B cell (primary cell): ENCODE results near the gene ZNF609. TPM values are rescaled to one million over a fixed set of nuclear protein-coding genes. Genes with fewer than 3 reads are reported as not detected.
A peak's percentile ranks its signal among the peaks of the same experiment; 100 is the strongest.

ENCODE experiments used
- ATAC-seq: fragments of 200-7000 bp; cut with Tn5 transposase; one replicate; pipeline ENCODE4 v1.10.0; 2021; ENCODE audit warnings: low read depth, mild to moderate bottlenecking, moderate number of reproducible peaks, moderate library complexity
- CTCF ChIA-PET: fragments of 350-600 bp; sonication (Branson Sonifier 250); formaldehyde crosslinking; loops from one replicate; lab custom pipeline; 2021; ENCODE audit warnings: antibody characterized with exemption, inconsistent platforms; lab: Charles Lee
- POLR2A ChIA-PET: fragments of 350-600 bp; sonication (Branson Sonifier 250); formaldehyde crosslinking; loops from one replicate; lab custom pipeline; 2021; ENCODE audit warnings: antibody characterized with exemption; lab: Charles Lee
- DNase-seq: peaks from one replicate; pipeline ENCODE4 v3.0.0; 2013
- H2AFZ ChIP-seq: 2 replicates; pipeline ENCODE4 v1.6.1; 2012; ENCODE audit warnings: mild to moderate bottlenecking, low read depth, low read length; ENCODE audit not compliant: insufficient read depth, poor library complexity, severe bottlenecking
- H3K27ac ChIP-seq, 2 donors: 1 replicate in 1 of 2; 2 replicates in 1 of 2; pipeline ENCODE4 v1.5.1; 2012 to 2013; ENCODE audit warnings: low read length in 2 of 2, mild to moderate bottlenecking in 2 of 2, moderate library complexity in 1 of 2
- H3K27me3 ChIP-seq, 4 experiments: fragments of 200-600 bp in 1 of 4; sonication (generic) in 1 of 4; replicated peaks in 1 of 4; 1 replicate in 2 of 4; 2 replicates in 2 of 4; pipeline versions ENCODE4 v1.6.1 to v1.7.0; 2013 to 2016; ENCODE audit warnings: low read length in 3 of 4, mild to moderate bottlenecking in 2 of 4, mixed read lengths in 1 of 4, moderate library complexity in 1 of 4; ENCODE audit not compliant: insufficient read depth in 4 of 4, control insufficient read depth in 3 of 4; ENCODE audit errors: control extremely low read depth in 1 of 4
- H3K36me3 ChIP-seq, 2 experiments: replicated peaks in 1 of 2; 1 replicate in 1 of 2; 2 replicates in 1 of 2; pipeline versions ENCODE4 v1.6.1 to v1.7.1; 2013; ENCODE audit warnings: low read length in 1 of 2; ENCODE audit not compliant: insufficient read depth in 2 of 2, control insufficient read depth in 1 of 2; ENCODE audit errors: control extremely low read depth in 1 of 2, extremely low read depth in 1 of 2
- H3K4me1 ChIP-seq, 2 donors: fragments of 200-600 bp in 1 of 2; sonication (generic) in 1 of 2; 1 replicate in 1 of 2; 2 replicates in 1 of 2; pipeline versions ENCODE4 v1.5.1 to v1.6.1; 2013 to 2017; ENCODE audit warnings: low read length in 2 of 2; ENCODE audit not compliant: control insufficient read depth in 2 of 2, insufficient read depth in 2 of 2
- H3K4me2 ChIP-seq: replicated peaks from 2 replicates; pipeline ENCODE3; 2012; ENCODE audit warnings: mild to moderate bottlenecking, low read depth, low read length; ENCODE audit not compliant: poor library complexity, severe bottlenecking
- H3K4me3 ChIP-seq, 5 experiments: fragments of 200-600 bp in 1 of 5; sonication (generic) in 1 of 5; 1 replicate in 3 of 5; 2 replicates in 2 of 5; pipeline versions ENCODE4 v1.5.1 to v1.7.0; 2011 to 2016; ENCODE audit warnings: low read length in 4 of 5, mild to moderate bottlenecking in 4 of 5, low read depth in 2 of 5, control low read depth in 1 of 5, moderate library complexity in 1 of 5; ENCODE audit not compliant: insufficient read depth in 1 of 5; ENCODE audit errors: control extremely low read depth in 1 of 5, extremely low read depth in 1 of 5
- H3K79me2 ChIP-seq: fragments of 200-600 bp; sonication (generic); one replicate; pipeline ENCODE4 v1.6.0; 2016; ENCODE audit warnings: low read length; ENCODE audit not compliant: control insufficient read depth, insufficient read depth
- H3K9ac ChIP-seq: fragments of 200-600 bp; sonication (generic); 2 replicates; pipeline ENCODE4 v1.6.1; 2017; ENCODE audit warnings: mild to moderate bottlenecking, low read length, moderate library complexity
- H3K9me3 ChIP-seq, 3 donors: one replicate each; pipeline versions ENCODE4 v1.6.1 to v1.7.1; 2013; ENCODE audit warnings: low read length in 2 of 3; ENCODE audit not compliant: control insufficient read depth in 2 of 3, insufficient read depth in 1 of 3; ENCODE audit errors: control extremely low read depth in 1 of 3
- H4K20me1 ChIP-seq: 2 replicates; pipeline ENCODE4 v1.6.0; 2012; ENCODE audit warnings: mild to moderate bottlenecking, low read length; ENCODE audit not compliant: insufficient read depth, control insufficient read depth, poor library complexity, severe bottlenecking
- H3K27ac Mint-ChIP-seq: one replicate; pipeline ENCODE4 v1.8.0; 2021; ENCODE audit warnings: mixed read lengths
- H3K27me3 Mint-ChIP-seq: one replicate; pipeline ENCODE4 v1.8.0; 2021; ENCODE audit warnings: mixed read lengths
- H3K4me1 Mint-ChIP-seq: one replicate; pipeline ENCODE4 v1.8.0; 2021; ENCODE audit warnings: mixed read lengths
- H3K4me3 Mint-ChIP-seq: one replicate; pipeline ENCODE4 v1.8.0; 2021; ENCODE audit warnings: mixed read lengths
- H3K9me3 Mint-ChIP-seq: one replicate; pipeline ENCODE4 v1.8.0; 2022; ENCODE audit warnings: mixed read lengths; ENCODE audit not compliant: insufficient read depth
- EZH2 ChIP-seq: IDR thresholded peaks from 2 replicates; pipeline ENCODE4 v1.6.1; 2012; ENCODE audit warnings: borderline replicate concordance, low read depth, mild to moderate bottlenecking, moderate library complexity, low read length; ENCODE audit not compliant: insufficient read depth, poor library complexity, severe bottlenecking
- WGBS: methylation state at CpG from one replicate; pipeline ENCODE4 v1.1.5; 2013; ENCODE audit warnings: missing lambda C conversion rate; ENCODE audit not compliant: insufficient coverage; 5-methylcytosine and 5-hydroxymethylcytosine counted together
- intact Hi-C: fragments of 100-400 bp; cut with micrococcal nuclease; formaldehyde crosslinking; loops from one replicate; pipeline ENCODE4 v1.10.0; 2022
- polyA plus RNA-seq: library from polyadenylated mRNA; depleted of rRNA; stranded (reverse); fragments of >200 nt; gene quantifications from 2 replicates; pipeline ENCODE4 v1.2.3, GENCODE V29; 2012
- total RNA-seq, 2 donors: library from RNA; stranded (reverse); fragments of 120-200 nt in 1 of 2; gene quantifications; 1 replicate in 1 of 2; 2 replicates in 1 of 2; pipeline versions ENCODE4 v1.2.3 to v1.2.4, GENCODE V29; 2013 to 2022
- TF ChIP-seq, protein P1 (sequence below): fragments of 200-600 bp; IDR thresholded peaks from one replicate; pipeline ENCODE4 v1.8.0; 2022; ENCODE audit warnings: antibody characterized with exemption, mild to moderate bottlenecking

Gene ZNF609
- total and polyA plus RNA-seq, 2 donors (not counting 1 experiment from before 2014, with no cell fraction given), result 5.8 to 32.9 TPM

DNA sequence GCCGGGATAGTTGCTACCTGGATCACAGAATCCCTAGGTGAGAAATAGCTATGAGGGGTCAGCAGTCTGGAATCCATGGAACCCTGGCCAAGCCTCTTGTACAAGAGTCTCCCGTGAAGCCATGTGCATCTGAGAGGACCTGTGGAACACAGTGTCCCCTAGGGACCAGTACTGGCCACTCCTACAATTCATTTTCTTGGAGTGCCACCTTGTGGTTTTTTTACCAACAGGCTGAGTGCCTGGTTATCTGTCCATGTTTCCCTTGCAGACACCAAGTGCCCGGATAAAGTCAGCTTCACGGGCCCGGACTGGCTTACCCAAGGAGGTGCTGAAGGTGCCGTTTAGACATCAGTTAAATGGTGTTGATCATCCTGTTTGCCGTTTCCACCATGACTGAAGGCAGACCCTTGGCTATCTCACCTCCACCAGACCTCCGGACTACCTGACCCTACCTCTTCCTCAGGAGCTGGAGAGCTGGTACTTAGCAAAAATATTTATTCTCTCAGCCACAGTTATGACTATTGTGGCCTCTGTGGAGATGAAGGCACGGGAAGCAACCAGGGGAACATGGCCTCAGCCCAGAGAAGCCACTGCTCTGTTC is 221.1 kb downstream of the ZNF609 start:
- Histone ChIP-seq H3K27me3 (no peaks in the 10 kb centered on the region), H3K9me3 (no peaks in the 10 kb centered on the region), H3K79me2 (no peaks in the 10 kb centered on the region), H4K20me1 (no peaks in the 10 kb centered on the region), H3K4me1 (no peaks in the 10 kb centered on the region), H3K27ac (no peak overlapping the region), H3K36me3 (peaks cover 3 to 60% of the 10 kb centered on the region in 2 experiments), H3K4me3 (no peak overlapping the region), H2AFZ (no peak overlapping the region), H3K9ac (no peak overlapping the region), H3K4me2 (no peak overlapping the region)
- no peaks in the 10 kb centered on the region for H3K4me1 Mint-ChIP-seq
- ChIA-PET POLR2A (no interaction called here), CTCF (interaction anchor here (0.7 to 25.3 kb wide), 5 partner anchors 10 to 471 kb away, joined by 3 to 549 read pairs (median 7); no protein-coding TSS in a partner anchor)
- H3K9me3 Mint-ChIP-seq, result no peaks in the 10 kb centered on the region
- intact Hi-C loops, result no loop called here
- no peak overlapping the region for H3K4me3 Mint-ChIP-seq
- DNase-seq (no peak), ATAC-seq (peak; percentile 43)
- H3K27ac Mint-ChIP-seq, result no peak overlapping the region
- H3K27me3 Mint-ChIP-seq, result no peaks in the 10 kb centered on the region
- TF ChIP-seq EZH2, result no peak
- TF ChIP-seq, protein P1, sequence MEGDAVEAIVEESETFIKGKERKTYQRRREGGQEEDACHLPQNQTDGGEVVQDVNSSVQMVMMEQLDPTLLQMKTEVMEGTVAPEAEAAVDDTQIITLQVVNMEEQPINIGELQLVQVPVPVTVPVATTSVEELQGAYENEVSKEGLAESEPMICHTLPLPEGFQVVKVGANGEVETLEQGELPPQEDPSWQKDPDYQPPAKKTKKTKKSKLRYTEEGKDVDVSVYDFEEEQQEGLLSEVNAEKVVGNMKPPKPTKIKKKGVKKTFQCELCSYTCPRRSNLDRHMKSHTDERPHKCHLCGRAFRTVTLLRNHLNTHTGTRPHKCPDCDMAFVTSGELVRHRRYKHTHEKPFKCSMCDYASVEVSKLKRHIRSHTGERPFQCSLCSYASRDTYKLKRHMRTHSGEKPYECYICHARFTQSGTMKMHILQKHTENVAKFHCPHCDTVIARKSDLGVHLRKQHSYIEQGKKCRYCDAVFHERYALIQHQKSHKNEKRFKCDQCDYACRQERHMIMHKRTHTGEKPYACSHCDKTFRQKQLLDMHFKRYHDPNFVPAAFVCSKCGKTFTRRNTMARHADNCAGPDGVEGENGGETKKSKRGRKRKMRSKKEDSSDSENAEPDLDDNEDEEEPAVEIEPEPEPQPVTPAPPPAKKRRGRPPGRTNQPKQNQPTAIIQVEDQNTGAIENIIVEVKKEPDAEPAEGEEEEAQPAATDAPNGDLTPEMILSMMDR, result no peak
- 94% methylated on average over 8 of the region's 9 CpGs for WGBS

DNA sequence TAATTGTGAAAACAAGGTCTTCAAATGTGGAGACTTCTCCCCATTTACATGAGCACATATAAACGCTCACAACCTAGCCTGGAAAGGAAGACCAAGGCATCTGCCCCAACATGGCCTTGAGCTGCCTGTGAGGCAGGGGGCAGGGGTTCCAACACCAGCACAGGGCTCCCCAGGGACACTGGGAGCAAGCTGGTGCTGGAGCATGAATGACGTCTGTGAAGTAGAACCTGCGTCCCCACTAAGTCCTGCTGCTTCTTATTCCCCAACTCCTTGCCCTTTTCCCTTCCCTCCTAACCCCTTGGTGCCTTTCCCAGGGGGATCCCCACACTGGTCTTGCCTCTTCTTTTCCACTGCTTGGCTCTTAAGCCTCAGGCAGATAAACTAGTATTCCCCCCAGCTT is 221.9 kb downstream of the ZNF609 start:
- Mint-ChIP-seq H3K9me3 (no peaks in the 10 kb centered on the region), H3K4me3 (no peak overlapping the region), H3K27me3 (no peaks in the 10 kb centered on the region), H3K4me1 (no peaks in the 10 kb centered on the region), H3K27ac (no peak overlapping the region)
- 97% methylated on average over 3 of the region's 3 CpGs for WGBS
- no peaks in the 10 kb centered on the region for H3K27me3 ChIP-seq
- TF ChIP-seq EZH2, result no peak
- TF ChIP-seq, protein P1, result no peak
- H3K9ac ChIP-seq, result no peak overlapping the region
- intact Hi-C loops, result no loop called here
- ATAC-seq (no peak), DNase-seq (no peak)
- POLR2A ChIA-PET, result no interaction called here
- no peaks in the 10 kb centered on the region for H3K79me2 ChIP-seq
- no peaks in the 10 kb centered on the region for H3K9me3 ChIP-seq
- no peaks in the 10 kb centered on the region for H3K4me1 ChIP-seq
- H3K4me2 ChIP-seq, result no peak overlapping the region
- H4K20me1 ChIP-seq, result no peaks in the 10 kb centered on the region
- no peak overlapping the region for H3K27ac ChIP-seq
- no peak overlapping the region for H3K4me3 ChIP-seq
- CTCF ChIA-PET, result interaction anchor here (0.9 to 25.3 kb wide), 7 partner anchors 9 to 472 kb away, joined by 3 to 549 read pairs (median 7); no protein-coding TSS in a partner anchor
- no peak overlapping the region for H2AFZ ChIP-seq
- H3K36me3 ChIP-seq, result peaks cover 3 to 62% of the 10 kb centered on the region in 2 experiments
